Regular cardiac myocyte (primary cell): ENCODE measurements around the gene CFHR3. TPM values are rescaled to one million over a fixed set of nuclear protein-coding genes. Genes with fewer than 3 reads are reported as not detected.

Experiments used
- total RNA-seq: library from RNA; depleted of rRNA; stranded (reverse); fragments of >200 nt; gene quantifications from 2 replicates; pipeline ENCODE4 v1.2.3, GENCODE V29; 2014

CFHR3 gene
- total RNA-seq, result not detected in 2 replicates

DNA sequence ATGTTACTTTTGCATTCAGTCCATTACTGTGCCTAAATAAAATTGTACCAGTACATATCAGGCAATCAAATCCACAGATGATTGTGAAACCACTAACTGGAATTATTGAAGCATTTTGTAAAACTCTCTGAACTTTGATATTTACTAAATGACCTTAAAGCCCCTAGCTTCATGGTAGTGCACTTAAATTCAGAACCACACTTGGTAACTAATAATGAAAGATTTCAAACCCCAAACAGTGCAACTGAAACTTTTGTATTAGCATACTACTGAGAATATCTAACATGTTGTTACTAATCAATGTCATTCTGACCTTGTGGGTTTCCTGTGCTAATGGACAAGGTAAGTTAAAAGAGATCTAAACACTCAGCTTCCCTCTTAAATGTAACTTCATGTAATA lies at the start of gene CFHR3:
Gene CFHR3, plus strand, starts transcription at position 238 of the 400 bp plus-strand sequence. Its CDS starts 47 bp downstream, at position 285.

DNA sequence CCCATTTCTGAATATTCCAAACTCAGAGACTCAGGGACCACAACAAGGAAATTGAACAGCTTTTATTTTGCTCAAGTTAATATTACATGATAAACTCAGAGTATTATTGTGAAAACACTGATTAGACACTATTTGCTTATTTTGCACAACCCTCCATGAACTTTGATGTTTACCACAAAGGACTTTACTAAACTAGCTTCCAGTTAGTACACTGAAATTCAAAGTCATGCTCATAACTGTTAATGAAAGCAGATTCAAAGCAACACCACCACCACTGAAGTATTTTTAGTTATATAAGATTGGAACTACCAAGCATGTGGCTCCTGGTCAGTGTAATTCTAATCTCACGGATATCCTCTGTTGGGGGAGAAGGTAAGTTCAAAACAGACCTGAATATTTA lies 44.9 kb downstream of the CFHR3 start, which contains the start of gene CFHR1:
Gene CFHR1, plus strand, starts transcription at position 201 of the 400 bp plus-strand sequence. Its CDS starts 114 bp downstream, at position 315.

Other genes with a start within 250 kb of the CFHR3 start
- gene KCNT2, start 166.4 kb upstream of the CFHR3 start, total RNA-seq, result 0.58 and 2.8 TPM in 2 replicates
- gene CFH, start 122.8 kb upstream of the CFHR3 start, total RNA-seq, result 64.8 and 320 TPM in 2 replicates
- gene CFHR1, start 44.9 kb downstream of the CFHR3 start, total RNA-seq, result 0.19 and 0.56 TPM in 2 replicates
- not detected in 2 replicates for gene CFHR4, start 113.2 kb downstream of the CFHR3 start, total RNA-seq
- gene CFHR2, start 168.9 kb downstream of the CFHR3 start, total RNA-seq, result not detected in 2 replicates
- gene CFHR5, start 202.7 kb downstream of the CFHR3 start, total RNA-seq, result not detected in 2 replicates